GM10847 (cell line): Measurements from ENCODE around the gene TNNI3.
A peak's percentile ranks its signal among the peaks of the same experiment; 100 is the strongest.

ENCODE experiments used
- POLR2A ChIP-seq: IDR thresholded peaks from 2 replicates; pipeline ENCODE4 v1.6.1; 2011; ENCODE audit not compliant: insufficient read length; ENCODE audit errors: extremely low read depth

Gene TNNI3

DNA sequence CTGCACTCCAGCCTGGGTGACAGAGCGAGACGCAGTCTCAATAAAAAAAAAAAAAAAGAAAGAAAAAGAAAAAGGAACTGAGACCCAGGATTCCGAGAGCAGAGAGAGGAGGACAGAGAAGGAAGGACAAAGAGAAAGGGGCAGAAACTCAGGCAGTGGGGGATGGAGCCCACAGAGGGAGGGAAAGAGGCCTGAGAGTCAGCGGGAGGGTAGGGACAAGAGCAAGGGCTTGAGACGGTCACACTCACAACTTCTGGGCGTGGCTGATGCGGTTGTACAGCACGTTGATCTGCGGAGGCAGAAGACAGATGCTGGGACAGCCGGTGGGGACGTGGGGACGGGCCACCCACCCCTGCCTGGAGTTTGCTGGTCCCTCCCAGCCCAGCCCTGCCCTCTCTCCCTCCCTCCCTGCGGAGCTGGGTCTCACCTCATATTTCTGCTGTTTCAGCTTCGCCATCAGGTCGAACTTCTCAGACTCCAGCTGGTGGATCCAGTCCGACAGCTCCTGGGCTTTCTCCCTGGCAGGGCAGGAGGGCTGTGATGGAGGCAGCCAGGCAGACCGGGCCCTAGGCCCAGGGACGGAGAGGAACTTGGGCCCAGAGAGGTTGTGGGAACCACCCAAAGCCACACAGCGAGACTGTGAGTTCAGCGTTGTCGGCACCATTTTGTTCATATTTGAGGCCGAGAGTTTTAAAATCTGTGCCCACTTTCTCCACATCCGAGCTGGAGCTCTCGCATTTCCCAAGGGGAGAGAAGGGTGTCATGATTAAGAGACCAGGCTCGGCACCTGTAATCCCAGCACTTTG, 23.7 kb downstream of the TNNI3 start:
- no peak for TF ChIP-seq POLR2A

DNA sequence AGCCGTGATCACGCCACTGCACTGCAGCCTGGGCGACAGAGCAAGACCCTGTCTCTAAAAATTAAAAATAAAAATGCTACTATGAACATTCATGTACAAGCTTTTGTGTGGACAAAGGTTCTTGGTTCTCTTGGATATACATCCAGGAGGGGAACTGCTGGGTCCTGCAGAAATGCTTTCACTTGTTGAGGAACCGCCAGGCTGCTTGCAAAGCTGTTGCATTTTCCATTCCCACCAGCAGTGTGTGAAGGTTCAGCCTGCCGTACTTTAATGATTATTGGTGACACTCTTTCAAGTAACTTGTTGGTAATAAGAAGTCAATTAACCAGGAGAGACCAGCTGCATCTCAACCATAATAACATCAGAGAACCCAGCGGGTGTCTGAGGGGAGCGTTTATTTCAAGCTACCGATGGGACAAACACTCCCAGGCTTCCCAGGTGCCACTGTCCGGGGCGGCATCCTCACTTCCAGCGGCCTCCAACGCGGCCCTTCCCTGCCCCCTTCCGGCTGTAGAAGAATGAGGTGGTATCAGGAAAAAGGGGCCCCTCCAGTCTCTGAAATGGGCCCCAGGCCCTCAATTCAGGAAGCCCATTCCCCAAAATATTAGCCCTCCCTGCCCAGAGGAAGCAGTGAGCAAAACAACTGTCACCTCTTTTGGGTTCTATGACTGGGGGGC, 24.9 kb downstream of the TNNI3 start:
- TF ChIP-seq POLR2A: no peak

DNA sequence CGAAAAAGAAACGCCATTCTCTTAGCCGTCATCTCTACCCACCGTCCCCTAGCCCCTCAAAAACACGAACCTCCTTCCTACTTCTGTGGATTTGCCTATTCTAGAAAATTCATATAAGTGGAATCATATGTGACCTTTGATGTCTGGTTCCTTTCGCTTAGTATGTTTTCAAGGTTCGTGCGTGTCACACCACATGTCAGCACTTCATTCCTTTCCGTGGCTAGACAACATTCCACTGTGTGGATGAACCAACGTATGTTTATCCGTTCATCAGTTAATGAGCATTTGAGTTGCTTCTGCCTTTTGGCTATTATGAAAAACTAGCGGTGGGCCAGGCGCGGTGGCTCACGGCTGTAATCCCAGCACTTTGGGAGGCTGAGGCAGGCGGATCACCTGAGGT, 26.1 kb downstream of the TNNI3 start:
- TF ChIP-seq POLR2A: no peak

DNA sequence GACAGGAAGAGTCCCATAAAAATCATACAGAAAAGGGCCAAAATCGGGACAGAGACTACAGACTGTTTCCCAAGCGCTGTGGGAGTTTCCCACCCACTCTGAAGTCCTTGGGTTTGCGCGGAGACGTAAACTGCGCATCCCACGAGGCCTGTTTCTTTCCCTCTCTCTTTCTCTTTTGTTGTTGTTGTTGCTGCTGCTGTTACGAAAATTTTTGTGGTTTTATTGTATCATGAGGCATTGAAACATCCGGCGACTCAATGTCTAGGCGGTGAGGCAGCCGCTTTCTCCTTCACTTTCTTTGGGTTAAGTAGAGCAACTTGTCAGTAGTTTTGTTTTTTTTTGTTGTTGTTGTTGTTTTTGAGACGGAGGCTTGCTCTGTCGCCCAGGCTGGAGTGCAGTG, 38.5 kb downstream of the TNNI3 start:
- TF ChIP-seq POLR2A: no peak

DNA sequence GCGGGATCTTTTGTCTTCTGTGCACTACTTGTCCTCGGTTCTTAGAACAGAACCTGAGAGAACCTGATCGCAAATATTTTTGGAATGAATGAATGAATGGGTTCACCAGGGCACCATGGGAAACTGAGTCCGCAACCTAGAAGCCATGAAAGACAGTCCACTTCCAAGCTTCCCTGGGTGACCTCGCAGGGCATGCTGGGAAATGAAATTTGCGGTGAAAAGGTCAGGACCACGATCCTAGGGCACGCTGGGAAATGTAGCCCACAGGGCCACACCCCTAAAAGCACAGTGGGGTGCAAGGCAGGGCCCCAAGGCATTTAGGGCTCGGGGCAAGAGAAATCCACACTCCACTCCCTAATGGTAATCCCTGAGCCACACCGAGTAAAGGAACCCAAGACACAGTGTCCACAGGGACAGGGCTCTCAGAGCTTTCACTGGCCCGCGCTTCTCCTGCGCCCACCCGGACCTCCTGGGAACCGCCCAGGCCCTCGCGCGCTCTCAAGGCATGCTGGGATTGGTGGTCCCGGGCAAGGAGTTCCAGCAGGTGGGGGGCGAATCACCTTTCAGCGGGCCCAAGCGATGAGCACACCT, 39.0 kb downstream of the TNNI3 start:
- TF ChIP-seq POLR2A: no peak

DNA sequence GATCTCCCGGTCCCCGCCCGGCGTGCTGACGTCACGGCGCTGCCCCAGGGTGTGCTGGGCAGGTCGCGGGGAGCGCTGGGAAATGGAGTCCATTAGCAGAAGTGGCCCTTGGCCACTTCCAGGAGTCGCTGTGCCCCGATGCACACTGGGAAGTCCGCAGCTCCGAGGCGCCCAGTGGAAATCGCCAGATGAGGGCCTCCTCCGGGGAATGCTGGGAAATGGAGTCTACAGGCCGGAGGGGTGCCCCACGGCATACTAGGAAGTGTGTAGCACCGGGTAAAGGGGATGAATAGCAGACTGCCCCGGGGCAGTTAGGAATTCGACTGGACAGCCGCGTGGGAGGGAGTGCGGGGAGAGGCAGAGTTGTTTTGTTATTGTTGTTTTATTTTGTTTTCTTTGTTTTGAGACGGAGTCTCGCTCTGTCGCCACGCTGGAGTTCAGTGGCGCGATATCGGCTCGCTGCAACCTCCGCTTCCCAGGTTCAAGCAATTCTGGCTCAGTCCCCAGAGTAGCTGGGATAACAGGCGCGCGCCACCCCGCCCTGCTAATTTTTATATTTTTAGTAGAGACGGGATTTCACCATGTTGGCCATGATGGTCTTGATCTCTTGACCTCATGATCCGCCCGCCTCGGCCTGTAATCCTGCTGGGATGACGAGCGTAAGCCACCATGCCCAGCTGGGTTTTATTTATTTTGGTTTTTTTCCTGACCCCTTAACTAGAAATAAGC, 39.7 kb downstream of the TNNI3 start:
- TF ChIP-seq POLR2A: peak; percentile 60

DNA sequence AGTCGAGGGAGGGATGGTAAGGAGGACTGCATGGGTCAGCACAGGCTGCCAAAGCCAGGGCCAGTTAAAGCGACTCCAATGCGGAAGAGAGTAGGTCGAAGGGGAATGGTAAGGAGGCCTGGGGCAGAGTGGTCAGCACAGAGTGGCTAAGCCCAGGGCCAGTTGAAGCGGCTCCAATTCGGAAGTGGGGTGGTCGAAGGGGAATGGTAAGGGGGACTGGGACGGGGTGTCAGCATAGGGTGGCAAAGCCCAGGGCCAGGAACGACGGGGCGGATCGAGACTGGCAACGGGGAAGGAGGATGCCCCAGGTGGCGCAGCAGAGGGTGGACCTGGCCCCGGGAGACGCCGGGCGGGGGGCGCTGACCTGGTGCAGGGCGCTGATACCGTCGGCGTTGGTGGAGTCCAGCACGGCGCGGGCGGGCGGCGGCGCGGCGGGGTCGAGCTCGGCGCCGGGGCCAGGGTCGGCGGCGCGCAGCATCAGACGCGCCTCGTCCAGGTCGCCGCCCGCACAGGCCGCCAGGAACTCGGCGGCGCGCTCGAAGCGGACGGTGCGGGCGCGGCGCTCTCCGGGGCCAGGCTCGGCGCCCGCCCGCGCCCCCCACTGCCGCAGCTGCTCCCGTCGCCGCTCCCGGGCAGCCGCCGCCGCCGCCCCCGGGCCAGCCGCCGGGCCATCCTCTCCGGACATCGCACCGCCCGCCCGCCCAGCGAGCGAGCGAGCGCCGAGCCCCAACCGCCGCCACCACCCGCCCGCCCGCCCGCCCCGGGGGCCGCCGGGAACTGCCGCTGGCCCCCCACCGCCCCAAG, 40.5 kb downstream of the TNNI3 start, which contains the start of gene PPP1R12C:
Gene PPP1R12C, minus strand, starts transcription at position 779 of the 804 bp plus-strand sequence. Its CDS starts 94 bp downstream, at position 685.
- TF ChIP-seq POLR2A: no peak

DNA sequence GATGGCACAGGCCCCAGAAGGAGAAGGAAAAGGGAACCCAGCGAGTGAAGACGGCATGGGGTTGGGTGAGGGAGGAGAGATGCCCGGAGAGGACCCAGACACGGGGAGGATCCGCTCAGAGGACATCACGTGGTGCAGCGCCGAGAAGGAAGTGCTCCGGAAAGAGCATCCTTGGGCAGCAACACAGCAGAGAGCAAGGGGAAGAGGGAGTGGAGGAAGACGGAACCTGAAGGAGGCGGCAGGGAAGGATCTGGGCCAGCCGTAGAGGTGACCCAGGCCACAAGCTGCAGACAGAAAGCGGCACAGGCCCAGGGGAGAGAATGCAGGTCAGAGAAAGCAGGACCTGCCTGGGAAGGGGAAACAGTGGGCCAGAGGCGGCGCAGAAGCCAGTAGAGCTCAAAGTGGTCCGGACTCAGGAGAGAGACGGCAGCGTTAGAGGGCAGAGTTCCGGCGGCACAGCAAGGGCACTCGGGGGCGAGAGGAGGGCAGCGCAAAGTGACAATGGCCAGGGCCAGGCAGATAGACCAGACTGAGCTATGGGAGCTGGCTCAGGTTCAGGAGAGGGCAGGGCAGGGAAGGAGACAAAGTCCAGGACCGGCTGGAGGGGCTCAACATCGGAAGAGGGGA, 41.2 kb downstream of the TNNI3 start:
- TF ChIP-seq POLR2A: no peak

DNA sequence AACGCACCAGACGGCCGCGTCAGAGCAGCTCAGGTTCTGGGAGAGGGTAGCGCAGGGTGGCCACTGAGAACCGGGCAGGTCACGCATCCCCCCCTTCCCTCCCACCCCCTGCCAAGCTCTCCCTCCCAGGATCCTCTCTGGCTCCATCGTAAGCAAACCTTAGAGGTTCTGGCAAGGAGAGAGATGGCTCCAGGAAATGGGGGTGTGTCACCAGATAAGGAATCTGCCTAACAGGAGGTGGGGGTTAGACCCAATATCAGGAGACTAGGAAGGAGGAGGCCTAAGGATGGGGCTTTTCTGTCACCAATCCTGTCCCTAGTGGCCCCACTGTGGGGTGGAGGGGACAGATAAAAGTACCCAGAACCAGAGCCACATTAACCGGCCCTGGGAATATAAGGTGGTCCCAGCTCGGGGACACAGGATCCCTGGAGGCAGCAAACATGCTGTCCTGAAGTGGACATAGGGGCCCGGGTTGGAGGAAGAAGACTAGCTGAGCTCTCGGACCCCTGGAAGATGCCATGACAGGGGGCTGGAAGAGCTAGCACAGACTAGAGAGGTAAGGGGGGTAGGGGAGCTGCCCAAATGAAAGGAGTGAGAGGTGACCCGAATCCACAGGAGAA, 42.0 kb downstream of the TNNI3 start:
- TF ChIP-seq POLR2A: no peak

DNA sequence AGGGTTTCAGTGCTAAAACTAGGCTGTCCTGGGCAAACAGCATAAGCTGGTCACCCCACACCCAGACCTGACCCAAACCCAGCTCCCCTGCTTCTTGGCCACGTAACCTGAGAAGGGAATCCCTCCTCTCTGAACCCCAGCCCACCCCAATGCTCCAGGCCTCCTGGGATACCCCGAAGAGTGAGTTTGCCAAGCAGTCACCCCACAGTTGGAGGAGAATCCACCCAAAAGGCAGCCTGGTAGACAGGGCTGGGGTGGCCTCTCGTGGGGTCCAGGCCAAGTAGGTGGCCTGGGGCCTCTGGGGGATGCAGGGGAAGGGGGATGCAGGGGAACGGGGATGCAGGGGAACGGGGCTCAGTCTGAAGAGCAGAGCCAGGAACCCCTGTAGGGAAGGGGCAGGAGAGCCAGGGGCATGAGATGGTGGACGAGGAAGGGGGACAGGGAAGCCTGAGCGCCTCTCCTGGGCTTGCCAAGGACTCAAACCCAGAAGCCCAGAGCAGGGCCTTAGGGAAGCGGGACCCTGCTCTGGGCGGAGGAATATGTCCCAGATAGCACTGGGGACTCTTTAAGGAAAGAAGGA, 42.9 kb downstream of the TNNI3 start:
- TF ChIP-seq POLR2A: no peak

DNA sequence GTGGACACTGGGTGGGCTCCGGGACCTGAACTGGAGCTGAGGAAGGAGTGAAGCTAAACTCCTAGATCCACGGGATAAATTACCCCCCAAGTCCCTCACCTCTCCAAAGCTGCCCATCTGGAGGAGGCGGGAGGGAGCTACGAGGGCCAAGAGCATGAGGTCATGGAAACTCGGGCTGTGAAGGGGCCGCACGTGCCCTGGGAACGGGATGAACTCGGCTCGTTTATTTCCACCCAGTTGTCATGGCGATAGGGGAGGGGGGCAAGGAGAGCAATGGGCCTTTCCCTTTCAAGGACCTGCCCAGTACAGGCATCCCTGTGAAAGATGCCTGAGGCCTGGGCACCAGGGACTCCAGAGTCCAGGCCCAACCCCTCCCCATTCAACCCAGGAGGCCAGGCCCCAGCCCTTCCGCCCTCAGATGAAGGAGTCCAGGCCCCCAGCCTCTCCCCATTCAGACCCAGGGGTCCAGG, 43.9 kb downstream of the TNNI3 start:
- no peak for TF ChIP-seq POLR2A

DNA sequence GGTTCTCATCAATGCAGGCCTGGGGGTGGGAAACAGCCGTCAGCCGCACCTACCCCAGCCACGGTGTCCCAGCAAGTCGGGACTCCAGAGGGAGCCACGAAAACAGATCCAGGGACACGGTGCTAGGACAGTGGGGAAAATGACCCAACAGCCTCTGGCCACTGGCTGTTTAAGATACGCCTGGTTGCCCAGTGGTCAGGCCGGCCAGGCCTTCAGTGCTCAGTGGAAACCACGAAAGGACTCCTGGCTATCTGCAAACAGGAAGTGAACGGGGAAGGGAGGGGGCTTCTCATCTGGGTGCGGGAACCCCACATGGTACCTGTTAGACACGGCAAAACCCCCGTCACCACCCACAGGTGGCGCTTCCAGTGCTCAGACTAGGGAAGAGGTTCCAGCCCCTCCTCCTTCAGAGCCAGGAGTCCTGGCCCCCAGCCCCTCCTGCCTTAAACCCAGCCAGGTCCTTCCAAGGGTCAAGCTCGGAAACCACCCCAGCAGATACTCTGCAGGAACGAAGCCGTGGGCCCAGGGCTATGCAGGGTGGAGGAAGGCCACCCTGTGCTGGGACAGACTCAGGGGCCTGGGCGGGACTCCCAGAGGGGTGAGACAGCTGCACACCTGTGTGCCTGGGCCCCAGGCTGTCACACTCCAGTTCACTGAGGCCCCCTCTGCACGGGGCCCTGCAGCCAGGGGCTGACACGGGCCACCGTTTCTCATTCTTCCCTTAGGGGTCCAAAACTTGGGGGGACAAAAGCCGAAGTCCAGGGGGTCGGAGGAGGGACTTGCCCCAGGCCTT, 44.6 kb downstream of the TNNI3 start:
- no peak for TF ChIP-seq POLR2A
